IMR-90 (cell line): ENCODE measurements around the gene RAB43. TPM values are rescaled to one million over a fixed set of nuclear protein-coding genes. Genes with fewer than 3 reads are reported as not detected.

Source experiments
- ATAC-seq: fragments of 200-7000 bp; cut with Tn5 transposase; 2 replicates; pipeline ENCODE4 v1.9.1; 2020; ENCODE audit warnings: low read depth, mild to moderate bottlenecking, moderate library complexity
- BruUV-seq: library from RNA; stranded (reverse); fragments of 400-500 nt; replicated peaks from 2 replicates; lab custom pipeline; 2021; lab: Mats Ljungman, UMichigan
- CTCF ChIA-PET: fragments of 300-600 bp; formaldehyde crosslinking; extraction: SDS; loops from one replicate; lab custom pipeline; 2021; ENCODE audit warnings: antibody characterized with exemption; lab: Yijun Ruan, JAX
- POLR2A ChIA-PET: fragments of 300-600 bp; sonication (Branson Sonifier 250); formaldehyde crosslinking; loops from one replicate; lab custom pipeline; 2022; ENCODE audit warnings: antibody characterized with exemption; ENCODE audit not compliant: unreplicated experiment; lab: Charles Lee
- DNase-seq: peaks from one replicate; pipeline ENCODE4 v3.0.0; 2013
- H2AFZ ChIP-seq: replicated peaks from 2 replicates; pipeline ENCODE3; 2013; ENCODE audit warnings: low read length, mild to moderate bottlenecking; ENCODE audit not compliant: poor library complexity
- H2AK5ac ChIP-seq: 2 replicates; pipeline ENCODE4 v1.6.1; 2013; ENCODE audit warnings: low read depth, low read length, inconsistent platforms
- H2AK9ac ChIP-seq: replicated peaks from 2 replicates; pipeline ENCODE3; 2013; ENCODE audit warnings: mild to moderate bottlenecking, low read depth, low read length, moderate library complexity; ENCODE audit not compliant: poor library complexity
- H2BK120ac ChIP-seq: 2 replicates; pipeline ENCODE4 v1.6.1; 2013; ENCODE audit warnings: low read depth, low read length, inconsistent platforms
- H2BK15ac ChIP-seq: 3 replicates; pipeline ENCODE4 v1.6.1; 2013; ENCODE audit warnings: low read depth, low read length, inconsistent platforms
- H2BK20ac ChIP-seq: 2 replicates; pipeline ENCODE4 v1.6.1; 2013; ENCODE audit warnings: low read depth, mild to moderate bottlenecking, inconsistent platforms, low read length, moderate library complexity
- H2BK5ac ChIP-seq: 2 replicates; pipeline ENCODE4 v1.6.1; 2013; ENCODE audit warnings: mild to moderate bottlenecking, low read depth, low read length, inconsistent platforms; ENCODE audit not compliant: poor library complexity, severe bottlenecking
- H3K14ac ChIP-seq: replicated peaks from 2 replicates; pipeline ENCODE4 v1.6.1; 2013; ENCODE audit warnings: low read depth, low read length, inconsistent platforms
- H3K18ac ChIP-seq: 2 replicates; pipeline ENCODE4 v1.6.1; 2013; ENCODE audit warnings: low read depth, low read length, control low read depth
- H3K23ac ChIP-seq: 2 replicates; pipeline ENCODE4 v1.6.1; 2013; ENCODE audit warnings: low read depth, low read length, inconsistent platforms
- H3K27ac ChIP-seq: 2 replicates; pipeline ENCODE4 v1.5.1; 2013; ENCODE audit warnings: mild to moderate bottlenecking, control low read depth, low read length; ENCODE audit not compliant: insufficient read depth
- H3K27me3 ChIP-seq: 2 replicates; pipeline ENCODE4 v1.6.1; 2013; ENCODE audit warnings: low read length; ENCODE audit not compliant: control insufficient read depth, insufficient read depth
- H3K36me3 ChIP-seq: 2 replicates; pipeline ENCODE4 v1.6.1; 2013; ENCODE audit warnings: low read length, mixed read lengths; ENCODE audit not compliant: control insufficient read depth, insufficient read depth
- H3K4ac ChIP-seq: 2 replicates; pipeline ENCODE4 v1.6.1; 2013; ENCODE audit warnings: low read depth, low read length, inconsistent platforms
- H3K4me1 ChIP-seq: 2 replicates; pipeline ENCODE4 v1.6.1; 2013; ENCODE audit warnings: low read length, mixed read lengths; ENCODE audit not compliant: control insufficient read depth, insufficient read depth
- H3K4me2 ChIP-seq: 2 replicates; pipeline ENCODE4 v1.6.1; 2013; ENCODE audit warnings: low read depth, mild to moderate bottlenecking, control low read depth, low read length, moderate library complexity
- H3K4me3 ChIP-seq: 2 replicates; pipeline ENCODE4 v1.5.1; 2013; ENCODE audit warnings: low read depth, mild to moderate bottlenecking, control low read depth, low read length, moderate library complexity; ENCODE audit not compliant: insufficient read depth
- H3K56ac ChIP-seq: 2 replicates; pipeline ENCODE4 v1.6.1; 2013; ENCODE audit warnings: low read length, inconsistent platforms; ENCODE audit not compliant: insufficient read depth; ENCODE audit errors: extremely low read depth
- H3K79me1 ChIP-seq, 2 experiments: 2 replicates each; pipeline ENCODE4 v1.6.1; 2013; ENCODE audit warnings: low read length in 2 of 2, inconsistent platforms in 1 of 2, low read depth in 1 of 2
- H3K9ac ChIP-seq: 2 replicates; pipeline ENCODE4 v1.6.1; 2013; ENCODE audit warnings: low read depth, low read length, control low read depth
- H3K9me1 ChIP-seq: 2 replicates; pipeline ENCODE4 v1.6.1; 2013; ENCODE audit warnings: low read length, inconsistent platforms; ENCODE audit not compliant: insufficient read depth
- H3K9me3 ChIP-seq: 2 replicates; pipeline ENCODE4 v1.6.1; 2013; ENCODE audit warnings: low read length; ENCODE audit not compliant: control insufficient read depth, insufficient read depth
- H4K20me1 ChIP-seq: 2 replicates; pipeline ENCODE4 v1.6.1; 2013; ENCODE audit warnings: low read length, inconsistent platforms; ENCODE audit not compliant: insufficient read depth
- H4K5ac ChIP-seq: 2 replicates; pipeline ENCODE4 v1.6.1; 2013; ENCODE audit warnings: mild to moderate bottlenecking, low read depth, low read length, control low read depth
- H4K8ac ChIP-seq, 2 experiments: 2 replicates each; pipeline ENCODE4 v1.6.1; 2013; ENCODE audit warnings: low read depth in 2 of 2, low read length in 2 of 2, control low read depth in 1 of 2, inconsistent platforms in 1 of 2
- H4K91ac ChIP-seq: 2 replicates; pipeline ENCODE4 v1.6.1; 2013; ENCODE audit warnings: low read depth, low read length, inconsistent platforms; ENCODE audit not compliant: insufficient read depth
- BHLHE40 ChIP-seq: fragments of 150-350 bp; IDR thresholded peaks from 2 replicates; pipeline ENCODE4 v1.6.1; 2016; ENCODE audit warnings: mild to moderate bottlenecking, low read depth, low read length
- MAFK ChIP-seq: IDR thresholded peaks from 2 replicates; pipeline ENCODE4 v1.6.1; 2012; ENCODE audit warnings: low read depth, low read length, improper control_type of control experiment
- POLR2A ChIP-seq: IDR thresholded peaks from 2 replicates; pipeline ENCODE4 v1.6.1; 2012; ENCODE audit warnings: mild to moderate bottlenecking, low read depth, low read length
- dilution Hi-C: fragments of 300-500 bp; cut with HindIII; formaldehyde crosslinking; loops from one replicate; pipeline ENCODE4 v1.14.3; 2018; ENCODE audit warnings: low sequenced_read_pairs; ENCODE audit not compliant: unreplicated experiment
- in situ Hi-C: fragments of 300-500 bp; cut with MboI; formaldehyde crosslinking; loops from 3 replicates; pipeline ENCODE4 v1.14.3; 2019; ENCODE audit warnings: low sequenced_read_pairs, inconsistent platforms, mixed read lengths
- intact Hi-C: fragments of 100-400 bp; cut with micrococcal nuclease; formaldehyde crosslinking; loops from 2 replicates; pipeline ENCODE4 v1.10.0; 2022
- polyA plus RNA-seq, 3 experiments: library from polyadenylated mRNA; depleted of rRNA; stranded (reverse); fragments of >200 nt; gene quantifications; 2 replicates each; pipeline ENCODE4 v1.2.3, GENCODE V29; 2012; ENCODE audit warnings: low replicate concordance in 1 of 3
- total RNA-seq: library from RNA; depleted of rRNA; stranded (reverse); fragments of >200 nt; gene quantifications from 2 replicates; pipeline ENCODE4 v1.2.3, GENCODE V29; 2012
- TF ChIP-seq, protein P1 (sequence below): fragments of 150-350 bp; IDR thresholded peaks from 2 replicates; pipeline ENCODE4 v1.6.1; 2017; ENCODE audit warnings: mild to moderate bottlenecking, antibody characterized with exemption, low read length, low read depth

RAB43 gene
- total and polyA plus RNA-seq, 2 of the 4 experiments (the other 2 are of a cell fraction) = 9.9 to 14.0 TPM

DNA sequence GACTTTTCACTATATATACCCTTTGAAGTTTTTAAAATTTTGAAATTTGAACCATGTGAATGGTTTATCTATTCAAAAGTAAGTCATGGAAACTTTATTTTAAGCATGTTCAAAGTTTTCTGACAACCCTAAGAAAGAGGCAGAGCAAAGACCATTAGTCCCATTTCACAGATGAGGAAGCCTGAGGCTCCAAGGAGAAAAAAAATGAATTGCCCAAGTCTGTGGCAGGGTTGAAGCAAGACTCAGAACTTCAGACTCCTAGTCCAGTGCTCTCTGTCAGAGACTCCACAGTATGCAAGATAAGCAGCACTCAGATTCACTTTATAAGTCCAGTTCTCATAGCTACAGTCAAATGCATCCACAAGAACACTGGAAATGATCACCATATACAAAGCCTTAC, 4.5 kb downstream of the RAB43 start:
- Histone ChIP-seq H4K8ac (no peak overlapping the region), H2BK20ac (no peak overlapping the region), H3K9me3 (no peaks in the 10 kb centered on the region), H4K91ac (no peak overlapping the region), H3K4me1 (peaks cover 10% of the 10 kb centered on the region), H2AK5ac (no peak overlapping the region), H2BK5ac (no peak overlapping the region), H3K9ac (no peak overlapping the region), H2AFZ (no peak overlapping the region), H3K23ac (peak overlapping the region; percentile 28; the same call in 1 of the 2 replicates), H2AK9ac (no peak overlapping the region), H3K18ac (no peak overlapping the region), H3K27ac (no peak overlapping the region), H2BK15ac (no peak overlapping the region), H3K56ac (no peak overlapping the region), H4K20me1 (peaks cover 68% of the 10 kb centered on the region), H3K79me1 (peaks cover 37 to 77% of the 10 kb centered on the region in 2 experiments), H3K36me3 (peaks cover 12% of the 10 kb centered on the region), H3K4ac (no peak overlapping the region), H3K9me1 (peaks cover 16% of the 10 kb centered on the region), H4K5ac (no peak overlapping the region), H3K4me3 (no peak overlapping the region), H3K4me2 (no peak overlapping the region), H3K27me3 (no peaks in the 10 kb centered on the region), H3K14ac (no peak overlapping the region), H2BK120ac (no peak overlapping the region)
- no peak for DNase-seq
- TF ChIP-seq POLR2A (no peak), MAFK (no peak), BHLHE40 (no peak)
- TF ChIP-seq, protein P1, sequence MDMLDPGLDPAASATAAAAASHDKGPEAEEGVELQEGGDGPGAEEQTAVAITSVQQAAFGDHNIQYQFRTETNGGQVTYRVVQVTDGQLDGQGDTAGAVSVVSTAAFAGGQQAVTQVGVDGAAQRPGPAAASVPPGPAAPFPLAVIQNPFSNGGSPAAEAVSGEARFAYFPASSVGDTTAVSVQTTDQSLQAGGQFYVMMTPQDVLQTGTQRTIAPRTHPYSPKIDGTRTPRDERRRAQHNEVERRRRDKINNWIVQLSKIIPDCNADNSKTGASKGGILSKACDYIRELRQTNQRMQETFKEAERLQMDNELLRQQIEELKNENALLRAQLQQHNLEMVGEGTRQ = no peak
- intact Hi-C loops = loop anchor here (10.0 kb wide), 1 partner anchor 62 kb away; no protein-coding TSS in a partner anchor
- no peak for ATAC-seq
- dilution Hi-C loops = no loop called here
- in situ Hi-C loops = no loop called here
- no TSS peak for BruUV-seq
- CTCF ChIA-PET = no interaction called here
- POLR2A ChIA-PET = no interaction called here
